AG04450 (cell line): ENCODE data around the gene COPRS. TPM values are rescaled to one million over a fixed set of nuclear protein-coding genes. Genes with fewer than 3 reads are reported as not detected.
"Not testable (repeated sequence)": the region's sequence is repeated elsewhere in the genome, so short reads cannot be mapped to it uniquely, and the experiment has no call there.

Experiments used
- CTCF ChIA-PET: fragments of 300-600, 350-600 bp; formaldehyde crosslinking; extraction: SDS; loops from one replicate; lab custom pipeline; 2022; ENCODE audit warnings: antibody characterized with exemption, inconsistent platforms; lab: Charles Lee
- POLR2A ChIA-PET: fragments of 350-600 bp; formaldehyde crosslinking; extraction: SDS; loops from one replicate; lab custom pipeline; 2021; ENCODE audit warnings: antibody characterized with exemption, inconsistent platforms; lab: Yijun Ruan, JAX
- DNase-seq: peaks from one replicate; pipeline ENCODE4 v3.0.0-alpha.2; 2011; ENCODE audit warnings: low read depth, low spot score
- H3K27ac ChIP-seq: one replicate; pipeline ENCODE4 v1.5.1; 2012; ENCODE audit warnings: low read depth, low read length, control low read depth
- H3K27me3 ChIP-seq: one replicate; pipeline ENCODE4 v1.6.0; 2012; ENCODE audit warnings: low read length; ENCODE audit not compliant: control insufficient read depth, insufficient read depth
- H3K4me3 ChIP-seq: 2 replicates; pipeline ENCODE4 v1.5.1; 2011; ENCODE audit warnings: mild to moderate bottlenecking, low read depth, low read length, control low read depth
- H3K9me3 ChIP-seq: 2 replicates; pipeline ENCODE4 v1.5.1; 2012; ENCODE audit warnings: low read length; ENCODE audit not compliant: control insufficient read depth, insufficient read depth
- CTCF ChIP-seq: IDR thresholded peaks from 2 replicates; pipeline ENCODE4 v1.5.1; 2011; ENCODE audit warnings: low read depth, low read length, control low read depth, inconsistent platforms
- polyA plus RNA-seq: library from polyadenylated mRNA; depleted of rRNA; stranded (reverse); fragments of >200 nt; gene quantifications from 2 replicates; pipeline ENCODE4 v1.2.3, GENCODE V29; 2011

The COPRS gene
- polyA plus RNA-seq, 1 experiment = 61.1 TPM

- no peak overlapping the region for H3K27ac ChIP-seq
- DNase-seq = no peak
- POLR2A ChIA-PET = interaction anchor here (0.7 kb wide), 1 partner anchor 397 kb away, joined by 3 read pairs; no protein-coding TSS in a partner anchor
- no peaks in the 10 kb centered on the region for H3K27me3 ChIP-seq
- CTCF ChIA-PET = no interaction called here
- H3K9me3 ChIP-seq = peaks cover 4% of the 10 kb centered on the region
- H3K4me3 ChIP-seq = no peak overlapping the region
- no peak for TF ChIP-seq CTCF
Measured at GRCh38 chr17:31811101-31811500, 47.9 kb downstream of the COPRS start.

- not testable (repeated sequence) for H3K9me3 ChIP-seq
Measured at GRCh38 chr17:31809876-31810275, 49.2 kb downstream of the COPRS start.

GRCh38 chr17:31808521-31809050, 50.5 kb downstream of the COPRS start:
- H3K9me3 ChIP-seq = peaks cover 4% of the 10 kb centered on the region
- H3K4me3 ChIP-seq = no peak overlapping the region
- DNase-seq = no peak
- no peak for TF ChIP-seq CTCF
- ChIA-PET CTCF (interaction anchor here (1.3 kb wide), 1 partner anchor 250 kb away, joined by 5 read pairs; no protein-coding TSS in a partner anchor), POLR2A (interaction anchor here (0.7 kb wide), 1 partner anchor 9 kb away, joined by 11 read pairs; no protein-coding TSS in a partner anchor)
- H3K27ac ChIP-seq = no peak overlapping the region
- no peaks in the 10 kb centered on the region for H3K27me3 ChIP-seq

More at GRCh38 chr17:31809876-31810275, 49.2 kb downstream of the COPRS start:
- POLR2A ChIA-PET, H3K27me3 ChIP-seq, H3K27ac ChIP-seq, CTCF ChIA-PET, DNase-seq, H3K4me3 ChIP-seq: not testable (repeated sequence)

GRCh38 chr17:31807846-31808245, 51.2 kb downstream of the COPRS start:
- ChIA-PET POLR2A (no interaction called here), CTCF (interaction anchor here (0.6 to 1.3 kb wide), 2 partner anchors 141 to 250 kb away, joined by 3 to 5 read pairs; no protein-coding TSS in a partner anchor)
- no peak for DNase-seq
- no peak overlapping the region for H3K27ac ChIP-seq
- peaks cover 4% of the 10 kb centered on the region for H3K9me3 ChIP-seq
- TF ChIP-seq CTCF = no peak
- H3K27me3 ChIP-seq = no peaks in the 10 kb centered on the region
- no peak overlapping the region for H3K4me3 ChIP-seq

- no peak overlapping the region for H3K4me3 ChIP-seq
- POLR2A ChIA-PET = interaction anchor here (0.7 kb wide), 1 partner anchor 299 kb away, joined by 3 read pairs; no protein-coding TSS in a partner anchor
- no peak for TF ChIP-seq CTCF
- no peaks in the 10 kb centered on the region for H3K27me3 ChIP-seq
- H3K27ac ChIP-seq = no peak overlapping the region
- peaks cover 4% of the 10 kb centered on the region for H3K9me3 ChIP-seq
- CTCF ChIA-PET = no interaction called here
- DNase-seq = no peak
Measured at GRCh38 chr17:31806921-31807320, 52.1 kb downstream of the COPRS start.
